CD4-positive, alpha-beta T cell treated with Interleukin-6 at 100 ng/mL for 8 hours (primary cell): Measurements from ENCODE around the gene BFSP1.

ENCODE experiments used
- DNase-seq: peaks from one replicate; pipeline ENCODE4 v3.0.0-alpha.2; 2020; ENCODE audit warnings: mixed read lengths, low spot score

Gene BFSP1

DNA sequence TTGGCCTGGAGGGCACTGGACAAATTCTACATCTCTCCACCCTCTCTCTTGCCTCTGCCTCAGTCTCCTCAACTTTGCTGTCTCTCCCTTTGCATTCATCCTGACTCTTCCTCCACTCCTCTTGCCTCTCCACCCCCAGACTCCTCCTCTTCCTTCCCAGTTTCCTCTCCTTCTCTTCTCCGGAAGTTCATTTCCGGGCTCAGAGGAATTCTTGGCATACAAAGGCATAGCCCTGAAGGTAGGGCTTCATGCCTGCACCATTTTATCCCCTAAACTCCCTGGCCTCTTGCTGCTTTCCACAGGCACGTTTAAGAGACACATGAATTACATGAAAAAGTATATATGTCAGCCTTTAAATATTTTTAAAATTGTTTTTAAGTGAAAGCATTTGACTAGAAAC, 10.6 kb downstream of the BFSP1 start:
- no peak for DNase-seq

DNA sequence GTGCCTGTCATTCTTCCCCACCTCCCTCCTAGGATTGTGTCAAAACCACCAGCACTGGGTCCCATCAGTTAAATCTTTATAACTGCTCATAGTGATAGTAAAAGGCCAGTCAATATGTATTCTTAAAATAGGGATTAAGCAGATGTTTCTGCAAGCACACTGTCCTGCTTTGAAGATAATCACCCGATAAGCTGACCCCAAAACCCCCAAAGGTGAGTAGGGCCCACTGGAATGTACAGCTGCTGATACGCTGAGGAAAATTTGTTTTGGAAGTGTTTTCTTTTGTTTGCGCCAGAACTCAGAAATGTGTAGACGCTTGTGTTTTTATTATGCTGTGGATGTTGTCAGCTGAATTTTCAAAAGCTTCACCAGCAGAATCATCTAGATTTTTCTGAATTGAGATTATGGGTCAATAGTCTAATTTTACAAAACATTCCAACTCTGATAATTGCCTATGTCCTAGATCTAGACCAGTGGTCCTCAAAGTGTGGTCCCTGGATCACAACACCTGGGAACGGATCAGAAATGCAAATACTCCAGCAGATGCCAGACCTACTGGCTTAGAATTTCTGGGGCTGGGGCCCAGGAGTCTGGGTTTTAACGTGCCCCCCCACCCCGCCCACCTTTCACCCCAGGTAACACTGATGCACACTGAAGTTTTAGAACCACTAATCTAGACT, 11.4 kb downstream of the BFSP1 start:
- no peak for DNase-seq

DNA sequence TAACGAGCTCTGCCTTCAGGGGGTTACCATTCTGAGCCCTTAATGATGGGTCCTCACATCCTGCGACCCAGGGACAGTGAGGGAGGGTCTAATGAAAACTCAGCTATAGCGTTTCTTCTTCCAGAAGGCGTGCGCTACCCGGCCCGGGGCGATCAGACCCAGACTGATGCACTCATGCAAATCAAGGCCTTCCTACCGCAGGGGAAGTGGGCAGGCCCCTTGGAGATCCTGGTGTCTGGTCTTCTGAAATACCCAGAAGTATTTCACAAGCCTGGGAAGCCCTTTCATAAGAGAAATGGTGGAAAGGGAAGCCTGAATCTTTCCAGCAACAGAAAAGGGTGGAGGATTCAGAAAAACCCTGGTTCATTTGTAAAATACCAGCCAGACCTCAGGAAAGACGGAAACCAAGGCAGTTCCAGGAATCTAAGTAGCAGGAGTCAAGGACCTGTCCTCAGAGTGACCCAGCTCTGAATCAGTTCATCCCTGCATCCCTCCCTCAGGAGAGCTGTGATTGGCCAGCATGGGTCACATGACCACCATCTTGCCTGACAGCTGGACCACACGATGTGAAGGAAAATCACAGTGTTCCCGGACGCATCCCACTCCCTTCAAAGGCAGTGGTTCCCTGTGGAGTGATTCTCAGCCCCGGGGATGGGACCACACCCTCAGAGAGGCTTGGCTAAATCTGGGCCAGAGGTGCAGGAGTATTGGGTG, 12.7 kb downstream of the BFSP1 start:
- DNase-seq, result no peak

DNA sequence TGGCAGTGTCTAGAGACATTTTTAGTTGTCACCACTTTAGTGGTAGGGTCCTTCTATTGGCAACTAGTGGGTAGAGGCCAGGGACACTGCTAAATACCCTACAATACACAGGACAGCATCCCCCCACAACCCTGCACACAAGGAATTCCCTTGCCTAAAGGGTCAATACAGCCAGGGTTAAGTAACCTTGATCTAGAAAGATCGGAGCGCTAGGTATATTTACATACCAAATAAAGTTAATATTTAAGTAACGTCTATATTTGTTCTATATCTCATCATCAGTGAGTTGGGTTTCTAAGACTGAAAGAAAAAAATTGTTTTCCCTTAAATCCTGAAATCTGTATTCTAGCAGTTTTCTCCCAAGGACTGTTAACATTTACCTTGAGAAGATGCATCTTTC, 16.1 kb downstream of the BFSP1 start:
- no peak for DNase-seq

DNA sequence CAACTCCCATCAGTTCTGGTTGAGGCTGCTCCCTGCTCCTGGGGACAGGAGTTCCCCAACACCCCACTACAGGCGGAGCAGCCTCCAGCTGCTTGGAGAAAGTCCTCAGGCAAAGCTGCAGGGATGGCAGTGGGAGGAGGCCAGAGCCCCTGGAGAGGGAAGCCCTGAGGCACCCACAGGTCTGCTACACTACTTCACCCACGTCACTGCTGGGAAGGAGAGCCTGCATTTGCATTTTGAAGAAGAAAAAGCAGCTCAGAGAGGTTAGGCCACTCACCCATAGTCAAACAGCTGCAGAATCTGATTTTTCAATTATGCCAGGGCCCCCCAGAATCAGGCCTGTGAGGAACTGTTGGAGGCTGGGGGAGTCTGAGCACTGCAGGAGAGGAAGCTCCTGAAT, 17.2 kb downstream of the BFSP1 start:
- DNase-seq, result no peak

DNA sequence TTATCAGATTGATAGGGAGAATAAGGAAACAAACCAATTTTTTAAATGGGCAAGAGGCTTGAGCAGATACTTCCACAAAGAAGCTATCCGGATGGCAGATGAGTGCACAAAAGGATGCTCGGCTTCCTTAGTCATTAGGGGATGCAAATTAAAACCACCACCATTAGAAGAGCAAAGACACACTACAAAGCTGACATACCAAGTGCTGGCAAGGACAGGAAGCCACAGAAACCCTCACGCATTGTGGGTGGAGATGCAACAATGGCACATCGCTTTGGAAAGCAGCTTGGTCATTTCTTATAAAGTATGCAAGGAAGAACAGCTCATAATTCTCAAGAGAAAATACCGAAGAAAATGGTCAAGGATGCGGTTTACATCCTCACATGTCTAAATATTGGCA, 19.8 kb downstream of the BFSP1 start:
- no peak for DNase-seq

DNA sequence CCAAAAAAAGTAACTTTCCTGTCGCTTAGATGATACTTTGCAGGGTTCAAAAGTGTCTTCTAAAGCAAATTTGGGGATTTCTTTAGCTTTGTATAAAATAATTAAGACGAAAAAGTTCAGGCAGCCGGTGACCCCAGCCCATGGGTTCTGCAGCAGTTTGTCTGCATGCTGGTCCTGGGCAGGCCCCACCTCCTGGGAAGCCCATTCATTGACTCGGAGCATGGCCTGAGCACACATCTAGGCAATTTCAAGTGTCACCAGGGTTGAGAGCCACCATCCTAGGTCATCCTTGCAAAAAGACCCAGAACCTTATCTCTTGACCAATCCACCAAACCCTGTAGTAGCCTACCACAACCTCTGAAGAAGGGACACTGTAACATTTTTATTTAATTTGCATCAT, 20.6 kb downstream of the BFSP1 start:
- DNase-seq, result no peak

DNA sequence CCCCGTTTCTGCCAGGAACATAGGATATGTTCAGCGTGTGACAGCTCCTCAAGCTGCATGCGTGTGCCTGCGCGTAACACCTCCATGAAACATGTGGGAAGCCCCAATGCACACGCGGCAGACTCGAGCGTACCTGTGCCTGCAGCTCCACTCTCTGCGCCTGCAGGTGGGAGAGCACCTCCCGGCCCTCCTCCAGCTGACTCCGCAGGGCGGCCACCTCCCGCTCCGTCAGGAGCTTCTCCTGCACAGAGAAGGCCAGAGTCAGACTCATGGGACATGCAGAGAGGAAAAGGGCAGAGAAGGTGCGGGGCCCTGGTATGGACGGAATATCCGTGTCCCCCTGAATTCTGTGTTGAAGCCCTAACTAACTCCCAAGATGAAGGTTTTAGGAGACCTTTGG, 22.4 kb downstream of the BFSP1 start:
- DNase-seq, result no peak

DNA sequence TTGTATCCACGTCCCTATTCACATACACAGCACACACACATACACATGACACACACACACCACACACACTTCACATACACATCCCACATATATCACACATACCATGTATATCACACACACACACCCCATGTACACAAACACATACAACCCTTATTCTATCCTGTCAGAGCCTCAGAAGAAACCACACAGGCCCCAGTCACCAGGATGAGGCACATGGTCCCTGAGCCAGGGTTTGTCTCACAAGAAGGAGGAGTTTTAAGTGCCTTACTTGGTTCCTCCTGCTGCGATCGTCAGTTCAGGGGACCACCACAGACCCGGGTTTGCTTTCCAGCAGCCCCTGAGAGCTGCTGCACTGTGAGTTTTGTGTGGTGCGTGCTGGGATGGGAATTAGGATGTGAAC, 23.6 kb downstream of the BFSP1 start:
- DNase-seq, result no peak

DNA sequence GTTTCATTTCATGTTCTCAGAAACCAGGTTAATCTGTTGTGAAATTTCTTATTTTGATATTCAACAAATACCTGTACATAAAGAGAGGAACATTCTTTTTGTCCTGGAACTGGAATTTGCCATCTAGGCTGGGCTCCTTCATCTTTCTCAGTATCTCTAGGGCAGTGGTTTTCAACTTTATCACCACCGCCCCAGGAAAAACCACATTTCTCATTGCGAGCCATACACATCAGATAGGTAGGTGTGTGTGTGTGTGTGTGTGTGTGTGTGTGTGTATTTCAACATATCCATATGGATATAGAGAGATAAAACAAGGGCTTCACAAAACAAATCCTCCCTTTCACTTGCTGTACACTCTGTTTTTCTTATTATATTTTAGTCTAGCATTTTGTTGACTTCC, 24.1 kb downstream of the BFSP1 start:
- no peak for DNase-seq

DNA sequence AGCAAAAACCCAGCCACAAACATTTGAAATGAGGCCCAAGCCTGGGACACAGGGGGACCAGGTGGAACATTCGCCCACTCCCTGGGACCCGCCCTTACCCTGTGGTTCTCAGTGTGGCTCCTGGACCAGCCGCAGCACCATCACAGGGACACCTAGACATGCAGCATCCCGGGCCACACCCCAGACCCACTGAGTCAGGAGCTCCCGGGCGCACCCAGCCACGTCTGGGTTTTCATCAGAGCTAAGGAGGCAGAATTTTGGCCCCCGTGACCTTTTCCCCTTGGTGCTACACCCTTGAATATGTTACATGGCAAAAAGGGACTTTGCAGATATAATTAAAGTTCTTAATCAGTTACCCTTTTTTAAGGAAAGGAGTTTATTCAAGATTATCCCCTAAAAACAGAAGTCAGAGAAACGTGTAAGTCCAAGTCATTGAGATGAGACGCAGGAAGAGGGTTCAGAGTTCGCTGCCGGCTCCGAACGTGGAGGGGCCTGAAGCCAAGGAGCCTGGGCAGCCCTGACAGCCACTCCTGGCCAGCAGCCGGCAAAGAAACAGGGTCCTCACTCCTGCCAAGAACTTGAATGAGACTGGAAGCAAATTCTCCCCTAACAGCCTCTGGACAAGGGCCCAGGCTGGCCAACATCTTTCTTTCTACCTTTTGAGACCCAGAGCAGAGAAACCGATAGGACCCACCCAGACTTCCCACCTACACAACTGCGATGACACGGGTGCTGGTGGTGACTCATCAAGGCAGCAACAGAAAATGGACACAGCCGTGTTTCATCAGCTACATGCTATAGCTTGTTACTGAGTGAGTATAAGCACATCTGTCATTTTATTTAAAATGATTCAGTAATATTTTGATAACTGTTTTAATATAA, 25.3 kb downstream of the BFSP1 start:
- DNase-seq, result peak; percentile 17

DNA sequence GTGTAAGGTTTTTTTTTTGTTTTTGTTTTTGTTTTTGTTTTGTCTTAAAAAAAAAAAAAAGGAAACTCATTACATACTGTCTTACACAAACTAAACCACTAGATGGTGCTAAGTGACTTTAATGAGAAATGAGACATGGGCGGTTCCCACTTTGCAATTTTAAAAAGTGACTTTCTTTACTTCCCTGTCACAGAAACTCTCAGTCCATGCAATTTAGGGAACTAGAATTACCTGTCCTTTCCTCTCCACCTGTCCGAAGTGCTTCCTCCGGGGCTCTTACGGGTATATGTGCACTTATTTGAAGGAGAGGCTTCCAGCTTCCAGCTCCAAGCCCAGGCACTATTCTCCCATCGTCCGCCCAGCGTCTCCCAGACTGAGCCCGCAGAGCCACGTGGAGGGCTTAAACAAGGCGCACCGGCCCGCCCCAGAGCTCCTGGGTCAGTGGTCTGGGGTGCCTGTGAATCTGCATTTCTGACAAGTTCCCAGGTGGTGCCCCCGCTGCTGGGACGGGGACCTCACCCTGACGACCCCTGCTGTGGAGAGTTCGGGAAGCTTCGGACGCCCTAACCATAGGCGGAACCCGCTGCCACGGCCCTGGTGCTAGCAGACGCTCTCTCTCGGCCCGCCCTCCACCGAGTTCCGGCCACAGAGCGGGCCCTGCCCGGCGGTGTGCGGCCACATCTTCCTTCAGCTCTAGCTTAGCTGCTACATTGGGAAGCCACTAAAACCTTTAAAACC, 26.1 kb downstream of the BFSP1 start:
- DNase-seq, result peak; percentile 51

DNA sequence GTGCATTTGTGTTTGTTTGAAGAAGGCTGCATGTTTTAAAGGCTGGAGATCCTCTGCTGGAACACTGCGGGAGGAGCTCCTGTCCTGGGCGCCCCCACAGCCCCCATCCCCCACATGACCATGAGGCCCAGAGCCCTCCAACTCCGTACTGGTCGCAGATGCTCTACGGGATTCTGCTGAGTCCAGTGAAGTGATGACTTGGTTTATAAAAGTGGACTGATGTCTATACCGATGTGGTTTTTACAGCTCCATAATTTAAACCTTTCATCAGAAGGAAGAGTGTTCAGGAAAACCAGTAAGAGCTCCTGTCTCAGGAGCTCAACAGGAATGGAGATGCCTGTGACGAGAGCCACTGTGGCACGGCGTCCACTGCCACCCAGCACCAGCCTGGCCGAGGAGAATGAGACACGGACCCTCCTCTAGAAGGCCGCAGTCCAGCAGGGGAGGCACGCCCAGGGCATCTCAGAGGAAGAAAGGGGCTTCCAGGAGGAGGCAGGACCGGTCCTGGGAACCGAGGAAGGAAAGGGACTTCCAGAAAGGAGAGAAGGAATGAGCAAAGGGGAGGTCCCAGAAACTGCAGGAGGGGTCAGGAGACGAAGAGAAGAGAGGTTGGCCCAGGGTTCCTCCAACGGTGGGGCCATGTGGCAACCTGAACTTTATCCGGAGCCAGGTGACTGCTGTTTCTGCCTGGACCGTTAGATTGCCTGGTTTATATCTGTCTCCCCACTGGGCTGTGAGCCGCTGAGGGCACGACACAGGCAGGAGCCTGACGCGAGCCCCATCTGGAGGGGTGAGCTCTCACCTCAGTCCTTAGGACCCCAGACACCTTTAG, 26.9 kb downstream of the BFSP1 start:
- DNase-seq, result no peak

DNA sequence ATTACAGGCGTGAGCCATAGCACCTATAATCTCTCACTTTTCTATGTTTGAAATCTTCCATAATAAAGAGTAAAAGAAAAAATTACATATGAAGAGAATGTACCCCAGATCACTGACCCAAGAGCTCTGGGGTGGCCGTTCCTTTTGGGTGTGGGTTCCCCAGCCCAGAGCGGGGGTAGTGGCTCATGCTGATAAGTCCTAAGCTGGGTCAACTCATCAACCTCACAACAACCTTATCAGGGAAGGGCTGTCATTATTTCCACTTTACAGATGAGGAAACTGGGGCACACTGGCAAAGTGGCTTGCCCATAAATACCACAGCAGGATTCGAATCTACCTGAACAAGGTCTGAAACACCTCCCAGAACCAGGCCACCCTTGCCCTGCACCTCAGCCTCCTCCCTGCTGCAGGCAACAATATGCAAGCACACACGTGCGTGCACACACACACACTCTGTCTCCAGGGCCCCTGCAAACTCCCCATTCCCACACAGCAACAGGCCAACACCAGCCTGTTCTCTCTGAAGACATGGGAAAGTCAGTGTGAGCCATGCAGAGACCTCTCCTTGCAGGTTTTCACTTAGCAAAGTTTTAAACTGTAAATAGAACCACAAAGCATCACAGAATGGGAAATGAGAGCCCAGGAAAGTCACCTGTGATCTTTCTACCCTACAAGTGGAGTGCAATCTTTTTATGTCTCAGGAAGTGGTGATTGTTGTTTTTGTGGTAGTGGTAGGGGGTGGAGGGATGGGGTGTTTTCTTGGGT, 27.7 kb downstream of the BFSP1 start:
- DNase-seq, result peak; percentile 6

DNA sequence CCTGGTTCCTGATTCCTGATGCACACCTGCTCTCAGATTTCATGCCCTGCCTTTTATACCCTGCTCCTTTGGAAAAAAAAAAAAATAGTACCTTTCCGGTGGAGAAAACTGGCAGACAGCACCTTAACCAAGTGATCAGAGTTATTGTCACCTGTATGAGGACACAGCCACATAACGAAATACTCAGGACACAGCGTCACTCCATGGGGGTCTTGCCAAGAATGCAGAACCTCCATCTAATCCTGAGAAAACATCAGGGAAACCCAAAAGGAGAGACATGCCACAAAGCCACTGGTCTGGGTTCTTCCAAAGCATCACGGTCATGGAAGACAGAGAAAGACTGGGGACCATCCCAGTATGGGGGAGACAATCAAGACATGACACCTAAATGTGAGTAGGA, 29.1 kb downstream of the BFSP1 start:
- no peak for DNase-seq

DNA sequence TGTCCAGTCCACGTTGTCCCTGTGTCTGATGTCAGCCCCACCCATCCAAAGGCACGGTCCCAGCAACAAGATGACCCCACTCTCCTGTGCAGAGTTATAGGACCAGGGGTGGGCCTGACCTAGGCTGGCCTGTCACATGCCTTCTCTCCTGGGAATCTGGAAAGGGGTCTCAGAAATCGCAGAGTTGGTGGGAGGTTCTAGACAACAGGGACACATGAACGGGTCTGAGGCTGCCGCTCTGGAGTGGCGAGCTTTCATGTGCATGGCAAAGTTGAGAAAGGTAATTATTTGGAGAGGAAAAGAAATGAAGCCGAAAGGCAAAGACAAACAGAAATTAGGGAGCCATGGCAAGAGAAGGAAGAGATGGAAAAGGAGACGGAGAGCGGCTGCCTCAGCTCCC, 29.5 kb downstream of the BFSP1 start:
- no peak for DNase-seq

DNA sequence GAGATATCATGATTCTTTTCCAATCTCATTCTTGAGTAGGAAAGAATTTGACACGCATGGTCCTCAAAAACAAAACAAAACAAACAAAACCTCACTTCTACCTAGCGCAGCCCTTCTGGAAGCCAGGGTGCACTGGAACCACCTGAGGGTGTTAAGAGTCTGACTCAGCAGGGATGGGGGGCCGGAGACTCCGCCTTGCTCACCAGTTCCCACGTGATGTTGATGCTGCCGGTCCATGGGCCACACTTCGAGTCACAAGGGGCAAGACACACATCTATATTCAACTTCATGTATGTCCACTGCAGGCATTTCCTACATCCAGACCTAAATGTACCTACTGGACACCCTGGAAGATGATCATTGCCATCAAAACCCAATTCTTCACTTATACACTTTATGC, 30.4 kb downstream of the BFSP1 start:
- DNase-seq, result no peak

DNA sequence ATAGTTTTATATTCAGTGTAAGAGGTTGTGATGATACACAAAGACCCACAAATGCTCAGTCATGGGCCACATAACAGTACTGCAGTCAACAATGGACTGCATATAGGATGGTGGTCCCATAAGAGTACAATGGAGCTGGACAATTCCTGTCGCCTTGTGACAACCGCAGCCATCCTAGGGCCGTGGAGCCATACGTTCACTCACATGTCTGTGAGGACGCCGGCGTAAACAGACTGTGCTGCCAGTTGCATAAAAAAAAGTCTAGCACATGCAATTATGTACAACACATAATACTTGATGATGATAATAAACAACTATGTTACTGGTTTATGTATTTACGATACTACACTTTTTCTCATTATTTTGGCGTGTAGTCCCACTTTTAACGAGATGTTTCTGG, 30.9 kb downstream of the BFSP1 start:
- DNase-seq, result no peak

DNA sequence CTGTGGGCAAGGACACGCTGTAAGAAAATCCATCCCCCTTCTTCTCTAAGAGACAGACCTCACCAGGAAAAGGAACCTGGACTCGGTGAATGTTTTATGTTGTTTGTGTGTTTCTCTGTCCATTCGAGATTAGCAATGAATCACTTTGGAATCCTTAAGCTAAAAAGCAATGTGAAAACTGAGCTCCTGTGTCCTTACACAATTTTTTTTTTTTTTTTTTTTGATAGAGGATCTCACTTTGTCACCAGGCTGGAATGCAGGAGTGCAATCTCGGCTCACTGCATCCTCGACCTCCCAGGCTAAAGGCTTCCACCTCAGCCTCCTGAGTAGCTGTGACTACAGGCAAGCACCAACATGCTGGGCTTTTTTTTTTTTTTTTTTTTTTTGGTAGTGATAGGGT, 32.1 kb downstream of the BFSP1 start:
- DNase-seq, result no peak

DNA sequence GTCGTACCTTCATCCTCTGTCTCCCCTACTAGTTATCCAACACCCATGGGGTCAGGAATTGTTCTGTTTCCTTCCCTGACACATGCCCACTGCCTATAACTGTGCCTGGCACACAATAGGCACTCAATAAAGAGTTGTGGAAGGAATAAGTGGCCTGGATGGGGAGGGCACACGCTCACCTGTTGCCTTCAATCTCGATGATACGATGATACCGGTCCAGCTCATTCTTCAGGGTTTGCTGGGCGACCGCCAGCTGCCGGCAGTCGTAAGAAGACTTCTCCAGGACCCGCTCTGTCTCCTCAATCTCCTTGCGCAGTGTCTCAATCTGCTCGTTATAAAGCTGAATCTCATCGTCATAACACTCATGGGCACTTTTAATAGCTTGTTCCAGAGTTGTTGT, 32.5 kb downstream of the BFSP1 start:
- DNase-seq, result no peak
